Measurements from ENCODE around the gene SMAD4. TPM values are rescaled to one million over a fixed set of nuclear protein-coding genes. Genes with fewer than 3 reads are reported as not detected.

SMAD4 gene
- total RNA-seq, 1 experiment from 2014 or later = 75.8 TPM

DNA sequence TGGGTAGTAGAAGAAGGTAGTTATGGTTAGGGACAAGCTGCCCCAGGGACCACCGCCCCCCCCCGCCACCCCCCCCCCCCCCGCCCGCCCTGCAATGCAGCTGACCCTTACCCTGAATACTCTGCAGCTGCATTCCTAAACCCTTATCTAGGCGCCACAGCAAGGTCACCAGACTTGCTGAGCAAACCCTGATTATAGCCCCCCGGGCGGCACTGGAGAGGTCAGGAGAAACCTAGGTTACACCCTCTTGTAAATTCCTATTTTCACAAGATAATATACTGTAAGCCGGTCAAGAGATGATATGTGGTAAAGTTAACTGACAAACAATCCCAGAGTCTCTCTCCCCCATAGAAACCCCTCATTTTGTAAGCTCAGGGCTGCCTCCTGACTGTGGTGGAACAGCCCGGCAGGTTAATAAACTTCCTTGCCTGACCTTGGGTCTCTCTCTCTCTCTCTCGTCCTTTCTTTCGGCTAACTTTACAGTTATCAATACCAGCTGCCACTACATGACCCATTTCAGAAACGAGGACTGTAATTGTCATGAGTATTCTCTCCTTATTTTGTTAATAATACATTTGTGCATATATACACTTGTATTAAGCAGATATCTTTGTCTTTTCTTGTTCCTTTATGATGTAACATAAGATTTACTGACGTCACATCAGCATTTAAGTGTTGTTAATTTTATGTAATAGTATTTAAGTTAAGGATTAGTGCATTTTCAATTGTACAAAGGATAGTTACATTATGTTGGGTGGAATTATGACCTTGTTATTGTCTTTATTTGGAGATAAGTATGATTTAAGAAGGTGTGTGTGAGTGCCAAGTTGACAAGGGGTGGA lies 22.8 kb upstream of the SMAD4 start:
- BruUV-seq (replicated peaks) = no TSS peak
- no peaks in the 10 kb centered on the region for H3K27me3 Mint-ChIP-seq (ENCODE audit: insufficient read depth, unreplicated experiment)
- H3K4me3 Mint-ChIP-seq (ENCODE audit: unreplicated experiment) = no peak overlapping the region
- TF ChIP-seq, protein P1, sequence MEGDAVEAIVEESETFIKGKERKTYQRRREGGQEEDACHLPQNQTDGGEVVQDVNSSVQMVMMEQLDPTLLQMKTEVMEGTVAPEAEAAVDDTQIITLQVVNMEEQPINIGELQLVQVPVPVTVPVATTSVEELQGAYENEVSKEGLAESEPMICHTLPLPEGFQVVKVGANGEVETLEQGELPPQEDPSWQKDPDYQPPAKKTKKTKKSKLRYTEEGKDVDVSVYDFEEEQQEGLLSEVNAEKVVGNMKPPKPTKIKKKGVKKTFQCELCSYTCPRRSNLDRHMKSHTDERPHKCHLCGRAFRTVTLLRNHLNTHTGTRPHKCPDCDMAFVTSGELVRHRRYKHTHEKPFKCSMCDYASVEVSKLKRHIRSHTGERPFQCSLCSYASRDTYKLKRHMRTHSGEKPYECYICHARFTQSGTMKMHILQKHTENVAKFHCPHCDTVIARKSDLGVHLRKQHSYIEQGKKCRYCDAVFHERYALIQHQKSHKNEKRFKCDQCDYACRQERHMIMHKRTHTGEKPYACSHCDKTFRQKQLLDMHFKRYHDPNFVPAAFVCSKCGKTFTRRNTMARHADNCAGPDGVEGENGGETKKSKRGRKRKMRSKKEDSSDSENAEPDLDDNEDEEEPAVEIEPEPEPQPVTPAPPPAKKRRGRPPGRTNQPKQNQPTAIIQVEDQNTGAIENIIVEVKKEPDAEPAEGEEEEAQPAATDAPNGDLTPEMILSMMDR (IDR thresholded peaks at IDR 0.05; ENCODE audit: unreplicated experiment) = no peak
- H3K36me3 Mint-ChIP-seq (ENCODE audit: insufficient read depth, unreplicated experiment) = no peaks in the 10 kb centered on the region
- no peak overlapping the region for H3K27ac Mint-ChIP-seq (ENCODE audit: low read depth, unreplicated experiment)
- peaks cover 13% of the 10 kb centered on the region for H3K4me1 Mint-ChIP-seq (ENCODE audit: insufficient read depth, unreplicated experiment)
- POLR2A ChIA-PET = interaction anchor here (0.8 to 1.3 kb wide), 2 partner anchors 24 to 39 kb away, joined by 4 to 5 read pairs; partner anchors contain the start of gene ELAC1
- no peak for DNase-seq (ENCODE audit: unreplicated experiment)
- intact Hi-C loops (cut with micrococcal nuclease) = no loop called here
- CTCF ChIA-PET = no interaction called here
- H3K9me3 Mint-ChIP-seq (ENCODE audit: unreplicated experiment) = peaks cover 6% of the 10 kb centered on the region

DNA sequence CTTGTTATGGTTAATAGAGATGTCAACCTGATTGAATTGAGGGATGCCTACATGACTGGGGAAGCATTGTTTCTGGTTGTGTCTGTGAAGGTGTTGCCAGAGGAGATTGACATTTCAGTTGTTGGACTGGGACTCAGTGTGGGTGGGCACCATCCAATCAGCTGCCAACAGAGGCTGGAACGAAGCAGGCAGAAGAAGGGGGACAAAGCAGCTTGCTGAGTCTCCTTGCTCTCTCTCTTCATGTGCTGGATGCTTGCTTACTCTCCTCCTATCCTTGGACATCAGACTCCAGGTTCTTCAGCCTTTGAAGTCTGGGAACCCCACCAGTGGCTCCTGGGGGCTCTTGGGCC lies 22.2 kb upstream of the SMAD4 start:
- H3K27ac Mint-ChIP-seq (ENCODE audit: low read depth, unreplicated experiment) = no peak overlapping the region
- CTCF ChIA-PET = no interaction called here
- TF ChIP-seq, protein P1 (IDR thresholded peaks at IDR 0.05; ENCODE audit: unreplicated experiment) = no peak

DNA sequence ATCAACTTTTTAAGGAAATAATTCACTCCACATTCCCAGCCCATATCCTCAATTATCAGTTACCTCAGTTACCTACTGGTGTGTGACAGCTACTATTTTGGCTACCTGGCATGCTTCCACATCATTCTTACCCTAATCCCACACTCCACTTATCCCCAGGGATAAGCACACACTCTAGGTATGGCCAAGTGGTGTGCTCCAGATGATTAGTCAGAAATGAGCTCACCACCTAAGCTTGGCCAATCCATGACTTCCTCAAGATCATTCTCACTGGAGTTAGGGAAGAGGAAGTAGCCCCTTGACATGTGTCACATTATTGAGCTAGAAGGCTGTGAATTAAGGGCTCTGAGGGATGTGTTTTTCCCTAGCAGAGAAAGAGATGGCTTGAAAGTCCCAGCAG lies 20.9 kb upstream of the SMAD4 start:
- Mint-ChIP-seq H3K9me3 (ENCODE audit: unreplicated experiment) (peaks cover 6% of the 10 kb centered on the region), H3K4me3 (ENCODE audit: unreplicated experiment) (no peak overlapping the region), H3K27me3 (ENCODE audit: insufficient read depth, unreplicated experiment) (no peaks in the 10 kb centered on the region), H3K36me3 (ENCODE audit: insufficient read depth, unreplicated experiment) (no peaks in the 10 kb centered on the region), H3K27ac (ENCODE audit: low read depth, unreplicated experiment) (no peak overlapping the region), H3K4me1 (ENCODE audit: insufficient read depth, unreplicated experiment) (peaks cover 13% of the 10 kb centered on the region)
- POLR2A ChIA-PET = interaction anchor here (1.7 kb wide), 1 partner anchor 21 kb away, joined by 10 read pairs; the partner anchor contains the start of gene SMAD4
- intact Hi-C loops (cut with micrococcal nuclease) = no loop called here
- TF ChIP-seq, protein P1 (IDR thresholded peaks at IDR 0.05; ENCODE audit: unreplicated experiment) = no peak
- CTCF ChIA-PET = interaction anchor here (0.7 to 0.9 kb wide), 2 partner anchors 27 to 41 kb away, joined by 3 to 5 read pairs; partner anchors contain the start of gene ELAC1
- peak; percentile 6 for DNase-seq (ENCODE audit: unreplicated experiment)
- no TSS peak for BruUV-seq (replicated peaks)

More for the DNA sequence above, 22.2 kb upstream of the SMAD4 start:
- DNase-seq (ENCODE audit: unreplicated experiment) = no peak
- intact Hi-C loops (cut with micrococcal nuclease) = no loop called here
- Mint-ChIP-seq H3K4me1 (ENCODE audit: insufficient read depth, unreplicated experiment) (peaks cover 13% of the 10 kb centered on the region), H3K4me3 (ENCODE audit: unreplicated experiment) (no peak overlapping the region), H3K36me3 (ENCODE audit: insufficient read depth, unreplicated experiment) (no peaks in the 10 kb centered on the region), H3K27me3 (ENCODE audit: insufficient read depth, unreplicated experiment) (no peaks in the 10 kb centered on the region), H3K9me3 (ENCODE audit: unreplicated experiment) (peaks cover 6% of the 10 kb centered on the region)
- no TSS peak for BruUV-seq (replicated peaks)
- POLR2A ChIA-PET = no interaction called here

DNA sequence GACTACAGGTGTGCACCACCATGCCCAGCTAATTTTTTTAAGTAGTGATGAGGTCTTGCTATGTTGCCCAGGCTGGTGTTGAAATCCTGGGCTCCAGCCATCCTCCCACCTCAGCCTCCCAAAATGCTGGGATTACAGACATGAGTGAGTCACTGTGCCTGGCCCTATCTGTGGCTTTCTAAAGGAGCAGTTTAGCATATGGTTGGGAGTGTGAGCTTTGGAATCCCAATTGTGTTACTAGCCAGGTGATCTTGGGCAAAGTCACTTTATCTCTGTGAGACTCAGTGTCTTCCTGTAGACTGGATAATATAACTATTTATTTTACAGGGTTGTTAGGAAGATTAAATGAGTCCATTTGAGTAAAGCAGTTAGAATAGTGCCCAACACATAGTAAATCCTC lies 19.8 kb upstream of the SMAD4 start:
- no TSS peak for BruUV-seq (replicated peaks)
- H3K9me3 Mint-ChIP-seq (ENCODE audit: unreplicated experiment) = peaks cover 13% of the 10 kb centered on the region
- H3K27me3 Mint-ChIP-seq (ENCODE audit: insufficient read depth, unreplicated experiment) = no peaks in the 10 kb centered on the region
- no peak for DNase-seq (ENCODE audit: unreplicated experiment)
- no peak overlapping the region for H3K27ac Mint-ChIP-seq (ENCODE audit: low read depth, unreplicated experiment)
- CTCF ChIA-PET = no interaction called here
- H3K36me3 Mint-ChIP-seq (ENCODE audit: insufficient read depth, unreplicated experiment) = no peaks in the 10 kb centered on the region
- intact Hi-C loops (cut with micrococcal nuclease) = no loop called here
- no peak overlapping the region for H3K4me3 Mint-ChIP-seq (ENCODE audit: unreplicated experiment)
- H3K4me1 Mint-ChIP-seq (ENCODE audit: insufficient read depth, unreplicated experiment) = peaks cover 13% of the 10 kb centered on the region
- POLR2A ChIA-PET = no interaction called here
- TF ChIP-seq, protein P1 (IDR thresholded peaks at IDR 0.05; ENCODE audit: unreplicated experiment) = no peak

Data from MCF 10A (cell line).